Measurements from ENCODE around the gene EIF4H.

GRCh38 chr7:74220229-74220628 lies 46.1 kb downstream of the EIF4H start:
- TF ChIP-seq CTCF (IDR thresholded peaks at IDR 0.05) (no peak), POLR2A (IDR thresholded peaks at IDR 0.05) (no peak), EP300 (IDR thresholded peaks at IDR 0.05; ENCODE audit: low read depth) (no peak)

All from transverse colon (tissue), 3 donors.